Upper lobe of left lung (tissue), 6 donors: Measurements from ENCODE around the gene HFM1. TPM values are rescaled to one million over a fixed set of nuclear protein-coding genes. Genes with fewer than 3 reads are reported as not detected.

Experiments
- ATAC-seq, 2 donors: fragments of 200-7000 bp; cut with Tn5 transposase; one replicate each; pipeline ENCODE4 v1.9.1; 2022; ENCODE audit warnings: mild to moderate bottlenecking in 2 of 2, moderate library complexity in 2 of 2; ENCODE audit not compliant: low FRiP score in 2 of 2
- DNase-seq, 2 donors: peaks; one replicate each; pipeline ENCODE4 v3.0.0-alpha.2; 2019 to 2020
- H3K27ac ChIP-seq, 4 donors: fragments of 200-600 bp; sonication (generic); one replicate each; pipeline ENCODE4 v1.5.1; 2016 to 2019
- H3K27me3 ChIP-seq, 4 donors: fragments of 200-600 bp; sonication (generic); one replicate each; pipeline ENCODE4 v1.5.1; 2017 to 2019
- H3K36me3 ChIP-seq, 4 donors: fragments of 200-600 bp; sonication (generic); one replicate each; pipeline ENCODE4 v1.5.1; 2016 to 2019
- H3K4me1 ChIP-seq, 4 donors: fragments of 200-600 bp; sonication (generic); one replicate each; pipeline ENCODE4 v1.5.1; 2018 to 2019
- H3K4me3 ChIP-seq, 4 donors: fragments of 200-600 bp; sonication (generic); one replicate each; pipeline ENCODE4 v1.5.1; 2017 to 2019; ENCODE audit warnings: mild to moderate bottlenecking in 2 of 4, moderate library complexity in 1 of 4
- H3K9me3 ChIP-seq, 4 donors: fragments of 200-600 bp; sonication (generic); one replicate each; pipeline ENCODE4 v1.5.1; 2018 to 2019
- EP300 ChIP-seq, 4 donors: sonication (generic); formaldehyde crosslinking; IDR thresholded peaks; one replicate each; pipeline ENCODE4 v1.5.1; 2017; ENCODE audit warnings: antibody characterized with exemption in 4 of 4, control low read depth in 2 of 4
- POLR2A ChIP-seq, 4 donors: fragments of 450-650 bp; IDR thresholded peaks; one replicate each; pipeline ENCODE4 v1.5.1; 2016 to 2017; ENCODE audit warnings: antibody characterized with exemption in 4 of 4, mild to moderate bottlenecking in 2 of 4
- POLR2AphosphoS5 ChIP-seq, 2 donors: sonication (generic); formaldehyde crosslinking; IDR thresholded peaks; one replicate each; pipeline ENCODE4 v1.5.1; 2017; ENCODE audit warnings: antibody characterized with exemption in 2 of 2
- WGBS, 2 donors: methylation state at CpG; one replicate each; pipeline ENCODE4 v1.1.5; 2017 to 2018; 5-methylcytosine and 5-hydroxymethylcytosine counted together
- total RNA-seq, 6 donors: library from RNA; depleted of rRNA in 4 of 6; stranded (reverse); fragments of >200 nt in 4 of 6; gene quantifications; one replicate each; pipeline versions ENCODE4 v1.1.0 to v1.2.1, GENCODE V29; 2016 to 2021
- TF ChIP-seq, protein P1 (sequence below), 6 experiments: fragments of 450-650 bp in 4 of 6; fragments of 200-600 bp in 2 of 6; sonication (generic) in 2 of 6; IDR thresholded peaks; one replicate each; pipeline ENCODE4 v1.5.1; 2016 to 2019; ENCODE audit warnings: antibody characterized with exemption in 6 of 6
- donor health status: DM: no; HTN: no; CAD: no; lungs with moderate emphysema.
- donor health status: DM: no; HTN: yes; CAD: no; lungs with severe emphysema.

Gene HFM1
- total RNA-seq, 6 donors from 2014 or later: 0.30 to 3.4 (median 0.77) TPM; not detected in 1

DNA sequence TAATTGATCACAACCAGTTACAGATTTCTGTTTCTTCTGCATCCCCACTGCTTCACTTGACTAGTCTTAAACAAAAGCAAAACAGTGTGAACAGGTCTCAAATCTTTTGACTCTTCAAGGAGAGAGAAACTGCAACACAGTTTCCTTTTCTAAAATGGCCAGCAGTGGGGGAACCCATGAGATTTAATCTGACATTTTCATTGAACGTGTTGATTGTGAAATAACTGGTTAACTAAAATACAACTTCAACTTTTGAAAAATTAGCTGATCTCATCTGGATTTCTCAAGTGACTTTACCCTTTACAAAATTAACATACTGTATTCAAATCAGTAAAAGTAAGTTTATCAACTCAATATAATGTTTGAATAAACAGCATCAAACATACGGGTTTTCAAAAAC lies 143.0 kb downstream of the HFM1 start:
- 62 to 68% methylated on average over 2 of the region's 2 CpGs for WGBS, 2 donors
- TF ChIP-seq, protein P1, sequence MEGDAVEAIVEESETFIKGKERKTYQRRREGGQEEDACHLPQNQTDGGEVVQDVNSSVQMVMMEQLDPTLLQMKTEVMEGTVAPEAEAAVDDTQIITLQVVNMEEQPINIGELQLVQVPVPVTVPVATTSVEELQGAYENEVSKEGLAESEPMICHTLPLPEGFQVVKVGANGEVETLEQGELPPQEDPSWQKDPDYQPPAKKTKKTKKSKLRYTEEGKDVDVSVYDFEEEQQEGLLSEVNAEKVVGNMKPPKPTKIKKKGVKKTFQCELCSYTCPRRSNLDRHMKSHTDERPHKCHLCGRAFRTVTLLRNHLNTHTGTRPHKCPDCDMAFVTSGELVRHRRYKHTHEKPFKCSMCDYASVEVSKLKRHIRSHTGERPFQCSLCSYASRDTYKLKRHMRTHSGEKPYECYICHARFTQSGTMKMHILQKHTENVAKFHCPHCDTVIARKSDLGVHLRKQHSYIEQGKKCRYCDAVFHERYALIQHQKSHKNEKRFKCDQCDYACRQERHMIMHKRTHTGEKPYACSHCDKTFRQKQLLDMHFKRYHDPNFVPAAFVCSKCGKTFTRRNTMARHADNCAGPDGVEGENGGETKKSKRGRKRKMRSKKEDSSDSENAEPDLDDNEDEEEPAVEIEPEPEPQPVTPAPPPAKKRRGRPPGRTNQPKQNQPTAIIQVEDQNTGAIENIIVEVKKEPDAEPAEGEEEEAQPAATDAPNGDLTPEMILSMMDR (IDR thresholded peaks at IDR 0.05): no peak
- TF ChIP-seq POLR2A (IDR thresholded peaks at IDR 0.05) (no peak), POLR2AphosphoS5 (IDR thresholded peaks at IDR 0.05) (no peak), EP300 (IDR thresholded peaks at IDR 0.05) (no peak)
- Histone ChIP-seq H3K27ac (no peak overlapping the region), H3K4me3 (no peak overlapping the region), H3K9me3 (no peaks in the 10 kb centered on the region), H3K4me1 (no peaks in the 10 kb centered on the region), H3K36me3 (no peaks in the 10 kb centered on the region), H3K27me3 (no peaks in the 10 kb centered on the region)
- ATAC-seq (no peak), DNase-seq (no peak)

DNA sequence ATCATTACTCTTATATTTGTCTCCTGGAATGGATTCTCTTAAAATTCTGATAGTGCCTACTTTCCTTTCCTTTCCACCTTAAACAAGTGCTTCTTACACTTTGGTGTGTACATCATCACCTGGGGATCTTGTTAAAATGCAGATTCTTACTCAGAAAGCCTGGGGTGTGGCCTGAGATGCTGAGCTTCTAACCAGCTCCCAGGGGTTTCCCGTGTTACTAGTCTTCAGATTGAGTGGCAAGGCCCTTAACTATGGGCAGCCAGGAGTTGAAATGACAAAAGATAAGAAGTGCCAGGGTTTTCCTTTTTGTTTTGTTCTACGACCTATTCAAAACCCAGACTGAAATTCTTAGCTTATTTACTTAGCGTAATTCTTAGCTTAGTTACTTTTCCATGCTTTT lies 159.2 kb downstream of the HFM1 start:
- ATAC-seq (no peak), DNase-seq (no peak)
- H3K27ac ChIP-seq: no peak overlapping the region
- no peak overlapping the region for H3K4me3 ChIP-seq
- no peaks in the 10 kb centered on the region for H3K27me3 ChIP-seq
- H3K9me3 ChIP-seq: no peaks in the 10 kb centered on the region
- 51 to 55% methylated on average over 3 of the region's 3 CpGs for WGBS, 2 donors
- H3K4me1 ChIP-seq: no peaks in the 10 kb centered on the region
- TF ChIP-seq POLR2AphosphoS5 (IDR thresholded peaks at IDR 0.05) (no peak), EP300 (IDR thresholded peaks at IDR 0.05) (no peak), POLR2A (IDR thresholded peaks at IDR 0.05) (no peak)
- TF ChIP-seq, protein P1 (IDR thresholded peaks at IDR 0.05): no peak
- H3K36me3 ChIP-seq: no peaks in the 10 kb centered on the region

DNA sequence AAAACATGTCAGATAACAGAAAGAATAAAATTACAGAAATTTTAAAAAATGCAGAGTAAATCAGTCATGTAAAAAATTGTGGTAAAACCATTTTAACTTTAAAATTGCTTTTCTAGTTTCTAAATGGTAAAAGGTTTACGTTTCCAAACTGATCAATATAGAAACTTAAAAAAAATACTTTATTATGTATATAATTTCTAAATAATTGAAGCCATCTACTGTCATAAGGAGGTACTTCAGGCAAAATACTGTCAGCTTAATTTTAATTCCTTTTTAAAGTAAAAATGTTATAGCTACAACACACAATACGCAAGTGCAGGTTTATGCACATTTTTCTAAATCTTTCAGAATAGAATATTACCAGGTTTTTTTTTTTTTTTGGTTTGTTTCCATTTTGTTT lies 159.9 kb downstream of the HFM1 start:
- TF ChIP-seq POLR2A (IDR thresholded peaks at IDR 0.05) (no peak), POLR2AphosphoS5 (IDR thresholded peaks at IDR 0.05) (no peak), EP300 (IDR thresholded peaks at IDR 0.05) (no peak)
- TF ChIP-seq, protein P1 (IDR thresholded peaks at IDR 0.05): no peak
- no peaks in the 10 kb centered on the region for H3K9me3 ChIP-seq
- WGBS, 2 donors: 82 to 84% methylated on average over 2 of the region's 2 CpGs
- no peak for ATAC-seq
- H3K4me1 ChIP-seq: no peaks in the 10 kb centered on the region
- no peak overlapping the region for H3K4me3 ChIP-seq
- no peak for DNase-seq
- no peak overlapping the region for H3K27ac ChIP-seq
- no peaks in the 10 kb centered on the region for H3K36me3 ChIP-seq
- no peaks in the 10 kb centered on the region for H3K27me3 ChIP-seq

DNA sequence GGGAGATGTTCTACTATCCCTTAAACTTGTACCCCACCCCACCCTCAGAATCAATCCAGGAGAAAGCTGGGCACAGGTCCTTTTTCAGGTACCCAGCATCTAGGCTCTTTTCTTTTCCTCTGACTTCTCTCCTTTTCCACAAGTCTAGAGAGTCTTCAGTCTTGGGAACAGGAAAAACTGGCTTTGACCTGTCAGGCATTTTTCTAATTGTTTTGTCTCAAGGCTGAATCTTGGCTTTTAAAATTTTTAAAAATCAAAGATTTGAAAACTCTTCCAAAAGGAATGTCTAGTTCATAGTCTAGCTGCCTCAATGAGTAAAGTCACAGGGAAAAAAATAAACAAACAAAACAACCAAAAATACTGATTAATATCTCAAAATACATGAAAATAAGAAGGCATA lies 161.5 kb downstream of the HFM1 start:
- TF ChIP-seq POLR2AphosphoS5 (IDR thresholded peaks at IDR 0.05) (no peak), POLR2A (IDR thresholded peaks at IDR 0.05) (no peak), EP300 (IDR thresholded peaks at IDR 0.05) (no peak)
- TF ChIP-seq, protein P1 (IDR thresholded peaks at IDR 0.05): no peak
- Histone ChIP-seq H3K27ac (no peak overlapping the region), H3K36me3 (no peaks in the 10 kb centered on the region), H3K9me3 (no peaks in the 10 kb centered on the region), H3K27me3 (no peaks in the 10 kb centered on the region), H3K4me3 (no peak overlapping the region), H3K4me1 (no peaks in the 10 kb centered on the region)
- DNase-seq: no peak
- ATAC-seq: no peak

DNA sequence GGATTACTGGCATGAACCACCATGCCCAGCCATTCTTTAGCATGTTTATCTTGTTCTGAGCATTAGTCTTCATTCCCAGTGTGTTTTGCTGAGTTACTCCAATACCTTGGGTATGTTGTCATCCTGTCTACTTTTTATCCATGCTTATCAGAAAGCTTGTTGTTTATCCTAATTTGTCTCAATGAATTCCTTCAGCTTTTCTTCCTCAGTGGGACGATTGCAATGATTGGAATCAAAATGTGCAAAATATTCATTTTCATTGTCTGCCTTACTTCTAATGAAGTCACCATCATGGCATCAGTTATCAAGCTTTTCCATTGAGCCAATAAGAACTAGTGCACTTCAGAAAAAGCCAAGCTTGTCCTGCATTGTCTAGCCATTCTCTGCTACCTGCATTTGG lies 170.5 kb downstream of the HFM1 start:
- TF ChIP-seq POLR2A (IDR thresholded peaks at IDR 0.05) (no peak), POLR2AphosphoS5 (IDR thresholded peaks at IDR 0.05) (no peak), EP300 (IDR thresholded peaks at IDR 0.05) (no peak)
- TF ChIP-seq, protein P1 (IDR thresholded peaks at IDR 0.05): no peak
- Histone ChIP-seq H3K9me3 (no peaks in the 10 kb centered on the region), H3K4me3 (no peak overlapping the region), H3K27ac (no peak overlapping the region), H3K27me3 (no peaks in the 10 kb centered on the region), H3K4me1 (no peaks in the 10 kb centered on the region), H3K36me3 (no peaks in the 10 kb centered on the region)
- 59 to 77% methylated on average over 1 of the region's 1 CpG for WGBS, 2 donors
- ATAC-seq: no peak
- no peak for DNase-seq
